Esophagus muscularis mucosa (tissue), 3 donors: ENCODE data around the gene CCNJ.

Experiments used
- EP300 ChIP-seq: sonication (generic); formaldehyde crosslinking; IDR thresholded peaks from one replicate; pipeline ENCODE4 v1.6.1; 2017; ENCODE audit warnings: antibody characterized with exemption
- TF ChIP-seq, protein P1 (sequence below), 3 experiments: fragments of 200-600 bp in 2 of 3; fragments of 450-650 bp in 1 of 3; sonication (generic) in 2 of 3; IDR thresholded peaks; one replicate each; pipeline ENCODE4 v1.5.1; 2017 to 2019; ENCODE audit warnings: antibody characterized with exemption in 3 of 3, mild to moderate bottlenecking in 2 of 3, moderate library complexity in 1 of 3

DNA sequence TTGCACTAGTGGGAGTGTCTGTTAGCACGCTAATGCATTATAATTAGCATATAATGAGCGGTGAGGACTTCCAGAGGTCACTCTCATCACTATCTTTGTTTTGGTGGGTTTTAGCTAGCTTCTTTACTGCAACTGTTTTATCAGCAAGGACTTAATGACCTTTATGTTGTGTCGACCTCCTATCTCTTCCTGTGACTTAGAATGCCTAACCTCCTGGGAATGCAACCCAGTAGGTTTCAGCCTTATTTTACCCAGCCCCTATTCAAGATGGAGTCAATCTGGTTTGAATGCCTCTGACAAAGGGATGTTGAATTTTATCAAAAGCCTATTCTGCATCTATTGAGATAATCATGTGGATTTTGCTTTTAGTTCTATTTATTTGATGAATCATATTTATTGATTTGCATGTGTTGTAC lies 64.2 kb downstream of the CCNJ start:
- TF ChIP-seq, protein P1, sequence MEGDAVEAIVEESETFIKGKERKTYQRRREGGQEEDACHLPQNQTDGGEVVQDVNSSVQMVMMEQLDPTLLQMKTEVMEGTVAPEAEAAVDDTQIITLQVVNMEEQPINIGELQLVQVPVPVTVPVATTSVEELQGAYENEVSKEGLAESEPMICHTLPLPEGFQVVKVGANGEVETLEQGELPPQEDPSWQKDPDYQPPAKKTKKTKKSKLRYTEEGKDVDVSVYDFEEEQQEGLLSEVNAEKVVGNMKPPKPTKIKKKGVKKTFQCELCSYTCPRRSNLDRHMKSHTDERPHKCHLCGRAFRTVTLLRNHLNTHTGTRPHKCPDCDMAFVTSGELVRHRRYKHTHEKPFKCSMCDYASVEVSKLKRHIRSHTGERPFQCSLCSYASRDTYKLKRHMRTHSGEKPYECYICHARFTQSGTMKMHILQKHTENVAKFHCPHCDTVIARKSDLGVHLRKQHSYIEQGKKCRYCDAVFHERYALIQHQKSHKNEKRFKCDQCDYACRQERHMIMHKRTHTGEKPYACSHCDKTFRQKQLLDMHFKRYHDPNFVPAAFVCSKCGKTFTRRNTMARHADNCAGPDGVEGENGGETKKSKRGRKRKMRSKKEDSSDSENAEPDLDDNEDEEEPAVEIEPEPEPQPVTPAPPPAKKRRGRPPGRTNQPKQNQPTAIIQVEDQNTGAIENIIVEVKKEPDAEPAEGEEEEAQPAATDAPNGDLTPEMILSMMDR (IDR thresholded peaks at IDR 0.05): no peak
- no peak for TF ChIP-seq EP300
